ENCODE results near the gene EXD1.

Gene EXD1

DNA sequence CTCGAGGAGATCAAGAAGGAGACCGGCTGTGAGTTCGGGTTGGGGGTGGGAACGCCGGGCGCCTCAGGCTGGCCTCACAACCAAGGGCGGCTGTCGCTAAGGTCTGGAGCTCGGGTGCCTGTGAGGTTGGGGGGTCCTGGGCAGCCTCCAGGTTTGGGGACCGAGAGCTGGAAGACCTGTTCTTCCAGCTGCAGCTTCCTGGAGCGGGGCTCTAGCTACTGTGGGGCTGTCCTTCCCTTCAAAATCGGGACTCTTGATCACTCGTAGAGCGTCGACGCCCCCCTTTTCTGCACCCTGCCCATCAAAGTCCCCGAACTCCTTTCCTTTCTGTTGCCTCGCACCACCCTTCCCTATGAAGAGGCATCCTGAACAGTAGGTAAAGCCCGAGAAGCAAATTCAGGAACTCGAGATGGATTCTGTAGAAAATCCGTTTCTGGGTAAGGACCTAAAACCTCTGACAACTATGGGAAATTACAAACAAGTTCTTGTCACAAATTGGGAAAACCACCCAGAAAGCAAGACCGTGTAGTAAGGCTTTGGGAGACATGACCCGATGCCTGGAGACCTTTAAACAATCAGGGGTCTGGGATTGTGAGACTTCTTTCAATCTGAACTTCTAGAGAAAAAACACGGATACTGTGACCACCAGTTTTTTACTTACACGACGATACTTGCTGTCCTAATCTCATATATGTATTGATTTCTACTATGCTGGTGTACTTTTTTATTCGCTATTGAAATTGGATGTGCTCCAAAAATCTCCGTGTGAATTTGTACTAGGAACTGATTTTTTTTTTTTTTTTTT, 1.1 kb upstream of the EXD1 start:
- DNase-seq (ENCODE audit: low read depth, low spot score): no peak

GRCh38 chr15:41230345-41230649, 260 bp downstream of the EXD1 start:
- DNase-seq (ENCODE audit: low read depth, low spot score): no peak

DNA sequence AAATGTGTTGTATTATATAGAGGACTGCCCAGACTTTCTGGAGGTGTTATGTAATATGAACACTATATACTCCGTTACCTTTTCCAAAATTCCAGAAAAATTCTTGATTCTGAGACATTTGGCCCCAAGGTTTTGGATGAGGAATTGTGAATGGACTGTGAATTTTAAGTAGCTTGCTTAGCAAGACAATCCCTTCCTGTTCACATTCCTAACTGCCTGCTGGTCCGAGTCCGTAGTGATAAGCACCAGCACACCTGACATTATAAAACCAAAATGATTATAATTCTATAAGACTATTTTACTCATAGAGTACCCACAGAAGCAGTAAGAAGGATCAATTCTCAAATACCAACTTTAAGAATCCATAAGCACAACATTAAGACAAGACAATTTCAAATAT, 11.2 kb downstream of the EXD1 start:
- DNase-seq (ENCODE audit: low read depth, low spot score): no peak

GRCh38 chr15:41218851-41219250, 11.7 kb downstream of the EXD1 start:
- no peak for DNase-seq (ENCODE audit: low read depth, low spot score)

GRCh38 chr15:41215708-41216107, 14.8 kb downstream of the EXD1 start:
- DNase-seq (ENCODE audit: low read depth, low spot score): no peak

DNA sequence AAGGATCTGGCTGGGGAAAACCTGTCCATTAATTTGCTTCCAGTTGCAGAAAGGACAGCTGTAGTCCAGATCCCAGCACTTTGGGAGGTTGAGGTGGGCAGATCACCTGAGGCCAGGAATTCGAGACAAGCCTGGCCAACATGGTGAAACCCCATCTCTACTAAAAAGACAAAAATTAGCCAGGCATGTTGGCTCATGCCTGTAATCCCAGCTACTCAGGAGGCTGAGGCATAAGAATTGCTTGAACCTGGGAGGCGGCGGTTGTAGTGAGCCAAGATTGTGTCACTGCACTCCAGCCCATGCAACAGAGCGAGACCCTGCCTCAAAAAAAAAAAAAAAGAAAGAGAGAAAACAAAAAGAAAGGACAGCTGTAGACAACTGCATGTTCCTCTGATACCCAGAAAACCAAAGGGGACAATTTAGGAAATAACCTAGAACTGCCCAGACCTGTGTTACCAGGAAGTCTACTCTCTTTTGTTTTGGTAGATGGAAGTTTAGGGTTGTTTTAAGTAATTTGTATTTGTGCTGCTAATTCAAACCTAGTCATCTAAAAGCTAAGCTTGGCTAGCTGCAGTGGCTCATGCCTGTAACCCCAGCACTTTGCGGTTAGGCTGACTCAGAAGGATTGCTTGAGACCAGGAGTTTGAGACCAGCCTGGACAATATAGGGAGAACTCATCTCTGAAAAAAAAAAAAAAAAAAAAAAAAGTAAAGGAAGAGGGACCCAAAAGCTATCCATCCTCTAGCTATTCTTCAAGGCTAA, 22.7 kb downstream of the EXD1 start:
- no peak for DNase-seq (ENCODE audit: low read depth, low spot score)

GRCh38 chr15:41205315-41205714, 25.2 kb downstream of the EXD1 start:
- no peak for DNase-seq (ENCODE audit: low read depth, low spot score)

- no peak for DNase-seq (ENCODE audit: low read depth, low spot score)
Observed at GRCh38 chr15:41203395-41203794, 27.2 kb downstream of the EXD1 start.

DNA sequence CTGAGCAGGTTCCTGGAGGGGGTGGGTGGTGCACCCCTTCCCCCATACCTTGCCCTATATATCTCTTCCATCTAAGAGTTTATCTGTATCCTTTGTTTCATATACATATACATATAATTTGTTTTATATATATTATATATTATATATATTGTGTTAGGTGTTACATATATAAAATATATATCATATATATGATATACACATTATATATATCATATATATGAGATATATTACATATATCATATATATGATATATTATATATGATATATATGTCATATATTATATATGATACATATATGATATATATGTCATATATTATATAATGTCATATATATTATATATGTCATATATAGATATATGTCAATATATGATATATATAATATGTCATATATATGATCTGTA, 31.1 kb downstream of the EXD1 start:
- DNase-seq (ENCODE audit: low read depth, low spot score): no peak

GRCh38 chr15:41194444-41194843, 36.1 kb downstream of the EXD1 start:
- DNase-seq (ENCODE audit: low read depth, low spot score): no peak

DNA sequence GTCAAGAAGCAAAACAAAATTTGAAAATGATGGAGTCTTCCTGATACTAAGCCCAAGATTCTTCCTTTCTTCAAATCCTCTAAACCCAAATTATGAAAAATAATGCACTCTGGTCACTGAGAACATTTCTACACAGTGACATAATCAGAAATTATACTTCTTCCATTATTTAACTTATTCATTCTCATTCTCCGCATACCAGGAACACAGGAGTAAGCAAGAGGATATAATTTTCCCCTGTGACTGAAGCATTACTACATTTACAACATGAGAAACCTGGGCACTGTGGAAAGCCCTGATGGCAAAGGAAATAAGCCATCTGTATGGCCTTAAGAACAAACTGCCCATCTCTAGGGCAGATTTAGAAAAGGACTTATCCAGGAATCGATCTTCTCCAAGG, 47.0 kb downstream of the EXD1 start:
- DNase-seq (ENCODE audit: low read depth, low spot score): no peak

DNA sequence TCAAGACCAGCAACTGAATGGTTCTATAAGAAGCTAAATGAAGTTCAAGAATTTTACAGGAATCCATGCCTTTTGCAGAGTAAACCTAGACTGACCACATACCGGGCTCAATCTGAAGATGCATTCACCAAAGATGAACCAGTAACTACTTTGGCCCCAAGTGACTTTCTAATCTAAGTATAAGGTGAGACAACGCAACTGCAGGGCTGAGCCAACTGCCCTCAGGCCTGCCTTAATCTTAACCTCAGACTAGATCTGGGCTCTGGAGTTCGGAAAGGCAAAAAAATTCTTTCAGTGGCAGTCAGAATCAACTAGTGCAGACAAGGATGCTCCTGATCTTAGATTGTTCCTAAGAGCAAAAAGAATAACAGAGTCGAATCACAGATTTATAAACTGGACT, 48.3 kb downstream of the EXD1 start:
- DNase-seq (ENCODE audit: low read depth, low spot score): no peak

GRCh38 chr15:41180206-41180789, 50.3 kb downstream of the EXD1 start:
- no peak for DNase-seq (ENCODE audit: low read depth, low spot score)

- no peak for DNase-seq (ENCODE audit: low read depth, low spot score)
Observed at GRCh38 chr15:41169781-41170180, 60.8 kb downstream of the EXD1 start.

GRCh38 chr15:41169086-41169485, 61.5 kb downstream of the EXD1 start:
- no peak for DNase-seq (ENCODE audit: low read depth, low spot score)

DNA sequence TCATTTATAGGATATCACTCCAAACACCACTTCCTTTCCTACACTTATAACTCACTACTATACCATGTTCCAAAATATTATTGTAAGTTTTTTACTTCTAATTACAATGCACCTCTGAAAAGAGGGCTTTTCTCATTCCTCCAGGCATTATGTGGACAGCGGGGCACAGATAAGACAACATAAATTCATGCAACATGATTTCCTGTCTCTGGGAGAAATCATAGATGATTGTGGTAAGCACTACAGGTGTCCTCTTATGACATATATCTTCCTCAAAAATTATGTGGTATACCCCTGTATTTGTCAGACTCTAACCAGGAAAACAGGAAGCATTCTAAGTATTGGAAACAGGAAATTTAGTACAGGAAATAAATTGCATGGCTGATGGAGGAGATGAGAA, 68.8 kb downstream of the EXD1 start:
- DNase-seq (ENCODE audit: low read depth, low spot score): no peak

- DNase-seq (ENCODE audit: low read depth, low spot score): no peak
Observed at GRCh38 chr15:41161336-41161735, 69.2 kb downstream of the EXD1 start.

GRCh38 chr15:41160639-41161315, 69.8 kb downstream of the EXD1 start:
- no peak for DNase-seq (ENCODE audit: low read depth, low spot score)

DNA sequence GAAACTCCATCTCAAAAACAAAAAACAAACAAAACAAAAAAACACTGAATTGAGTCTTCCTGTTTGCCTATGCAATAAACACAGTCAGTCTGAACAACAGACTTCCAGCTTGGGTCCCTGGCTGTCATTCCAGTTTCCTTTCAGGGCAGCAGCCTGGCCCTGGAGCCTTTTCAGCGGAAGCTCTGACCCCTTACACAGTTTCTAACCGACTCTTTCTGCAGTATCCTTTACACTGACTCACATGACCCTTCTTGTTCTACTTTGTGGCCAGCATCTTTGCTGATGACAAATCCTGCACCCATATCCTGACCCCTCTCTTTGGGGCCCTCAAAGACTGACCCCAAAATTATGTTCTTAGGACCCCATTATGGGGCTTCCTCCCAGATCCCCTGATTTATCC, 76.1 kb downstream of the EXD1 start:
- DNase-seq (ENCODE audit: low read depth, low spot score): no peak

GRCh38 chr15:41153733-41154132, 76.8 kb downstream of the EXD1 start:
- no peak for DNase-seq (ENCODE audit: low read depth, low spot score)

DNA sequence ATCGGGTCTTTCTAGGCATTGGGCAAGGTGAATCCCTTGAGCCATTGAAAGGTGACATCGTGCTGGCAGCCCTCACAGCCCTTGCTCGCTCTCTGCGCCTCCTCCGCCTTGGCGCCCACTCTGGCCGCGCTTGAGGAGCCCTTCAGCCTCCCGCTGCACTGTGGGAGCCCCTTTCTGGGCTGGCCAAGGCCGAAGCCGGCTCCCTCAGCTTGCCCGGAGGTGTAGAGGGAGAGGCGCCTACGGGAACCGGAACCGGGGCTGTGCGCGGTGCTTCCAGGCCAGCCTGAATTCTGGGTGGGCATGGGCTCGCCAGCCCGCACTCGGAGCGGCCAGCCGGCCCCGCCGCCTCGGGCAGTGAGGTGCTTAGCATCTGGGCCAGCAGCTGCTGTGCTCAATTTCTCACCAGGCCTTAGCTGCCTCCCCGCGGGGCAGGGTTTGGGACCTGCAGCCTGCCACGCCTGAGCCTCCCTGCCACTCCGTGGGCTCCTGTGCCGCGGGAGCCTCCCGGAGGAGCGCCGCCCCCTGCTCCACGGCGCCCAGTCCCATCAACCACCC, 79.0 kb downstream of the EXD1 start:
- no peak for DNase-seq (ENCODE audit: low read depth, low spot score)

GRCh38 chr15:41150279-41150678, 80.3 kb downstream of the EXD1 start:
- DNase-seq (ENCODE audit: low read depth, low spot score): no peak
